B cell (primary cell): ENCODE measurements around the gene DNAJB6. TPM values are rescaled to one million over a fixed set of nuclear protein-coding genes. Genes with fewer than 3 reads are reported as not detected.

Source experiments
- ATAC-seq: fragments of 200-7000 bp; cut with Tn5 transposase; one replicate; pipeline ENCODE4 v1.10.0; 2021; ENCODE audit warnings: low read depth, mild to moderate bottlenecking, moderate number of reproducible peaks, moderate library complexity
- CTCF ChIA-PET: fragments of 350-600 bp; sonication (Branson Sonifier 250); formaldehyde crosslinking; loops from one replicate; lab custom pipeline; 2021; ENCODE audit warnings: antibody characterized with exemption, inconsistent platforms; lab: Charles Lee
- POLR2A ChIA-PET: fragments of 350-600 bp; sonication (Branson Sonifier 250); formaldehyde crosslinking; loops from one replicate; lab custom pipeline; 2021; ENCODE audit warnings: antibody characterized with exemption; lab: Charles Lee
- DNase-seq: peaks from one replicate; pipeline ENCODE4 v3.0.0; 2013
- H2AFZ ChIP-seq: 2 replicates; pipeline ENCODE4 v1.6.1; 2012; ENCODE audit warnings: mild to moderate bottlenecking, low read depth, low read length; ENCODE audit not compliant: insufficient read depth, poor library complexity, severe bottlenecking
- H3K27ac ChIP-seq, 2 donors: 1 replicate in 1 of 2; 2 replicates in 1 of 2; pipeline ENCODE4 v1.5.1; 2012 to 2013; ENCODE audit warnings: low read length in 2 of 2, mild to moderate bottlenecking in 2 of 2, moderate library complexity in 1 of 2
- H3K27me3 ChIP-seq, 4 experiments: fragments of 200-600 bp in 1 of 4; sonication (generic) in 1 of 4; replicated peaks in 1 of 4; 1 replicate in 2 of 4; 2 replicates in 2 of 4; pipeline versions ENCODE4 v1.6.1 to v1.7.0; 2013 to 2016; ENCODE audit warnings: low read length in 3 of 4, mild to moderate bottlenecking in 2 of 4, mixed read lengths in 1 of 4, moderate library complexity in 1 of 4; ENCODE audit not compliant: insufficient read depth in 4 of 4, control insufficient read depth in 3 of 4; ENCODE audit errors: control extremely low read depth in 1 of 4
- H3K36me3 ChIP-seq, 2 experiments: replicated peaks in 1 of 2; 1 replicate in 1 of 2; 2 replicates in 1 of 2; pipeline versions ENCODE4 v1.6.1 to v1.7.1; 2013; ENCODE audit warnings: low read length in 1 of 2; ENCODE audit not compliant: insufficient read depth in 2 of 2, control insufficient read depth in 1 of 2; ENCODE audit errors: control extremely low read depth in 1 of 2, extremely low read depth in 1 of 2
- H3K4me1 ChIP-seq, 2 donors: fragments of 200-600 bp in 1 of 2; sonication (generic) in 1 of 2; 1 replicate in 1 of 2; 2 replicates in 1 of 2; pipeline versions ENCODE4 v1.5.1 to v1.6.1; 2013 to 2017; ENCODE audit warnings: low read length in 2 of 2; ENCODE audit not compliant: control insufficient read depth in 2 of 2, insufficient read depth in 2 of 2
- H3K4me2 ChIP-seq: replicated peaks from 2 replicates; pipeline ENCODE3; 2012; ENCODE audit warnings: mild to moderate bottlenecking, low read depth, low read length; ENCODE audit not compliant: poor library complexity, severe bottlenecking
- H3K4me3 ChIP-seq, 5 experiments: fragments of 200-600 bp in 1 of 5; sonication (generic) in 1 of 5; 1 replicate in 3 of 5; 2 replicates in 2 of 5; pipeline versions ENCODE4 v1.5.1 to v1.7.0; 2011 to 2016; ENCODE audit warnings: low read length in 4 of 5, mild to moderate bottlenecking in 4 of 5, low read depth in 2 of 5, control low read depth in 1 of 5, moderate library complexity in 1 of 5; ENCODE audit not compliant: insufficient read depth in 1 of 5; ENCODE audit errors: control extremely low read depth in 1 of 5, extremely low read depth in 1 of 5
- H3K79me2 ChIP-seq: fragments of 200-600 bp; sonication (generic); one replicate; pipeline ENCODE4 v1.6.0; 2016; ENCODE audit warnings: low read length; ENCODE audit not compliant: control insufficient read depth, insufficient read depth
- H3K9ac ChIP-seq: fragments of 200-600 bp; sonication (generic); 2 replicates; pipeline ENCODE4 v1.6.1; 2017; ENCODE audit warnings: mild to moderate bottlenecking, low read length, moderate library complexity
- H3K9me3 ChIP-seq, 3 donors: one replicate each; pipeline versions ENCODE4 v1.6.1 to v1.7.1; 2013; ENCODE audit warnings: low read length in 2 of 3; ENCODE audit not compliant: control insufficient read depth in 2 of 3, insufficient read depth in 1 of 3; ENCODE audit errors: control extremely low read depth in 1 of 3
- H4K20me1 ChIP-seq: 2 replicates; pipeline ENCODE4 v1.6.0; 2012; ENCODE audit warnings: mild to moderate bottlenecking, low read length; ENCODE audit not compliant: insufficient read depth, control insufficient read depth, poor library complexity, severe bottlenecking
- H3K27ac Mint-ChIP-seq: one replicate; pipeline ENCODE4 v1.8.0; 2021; ENCODE audit warnings: mixed read lengths
- H3K27me3 Mint-ChIP-seq: one replicate; pipeline ENCODE4 v1.8.0; 2021; ENCODE audit warnings: mixed read lengths
- H3K4me1 Mint-ChIP-seq: one replicate; pipeline ENCODE4 v1.8.0; 2021; ENCODE audit warnings: mixed read lengths
- H3K4me3 Mint-ChIP-seq: one replicate; pipeline ENCODE4 v1.8.0; 2021; ENCODE audit warnings: mixed read lengths
- H3K9me3 Mint-ChIP-seq: one replicate; pipeline ENCODE4 v1.8.0; 2022; ENCODE audit warnings: mixed read lengths; ENCODE audit not compliant: insufficient read depth
- CTCF ChIP-seq: fragments of 200-600 bp; IDR thresholded peaks from one replicate; pipeline ENCODE4 v1.8.0; 2022; ENCODE audit warnings: antibody characterized with exemption, mild to moderate bottlenecking
- EZH2 ChIP-seq: IDR thresholded peaks from 2 replicates; pipeline ENCODE4 v1.6.1; 2012; ENCODE audit warnings: borderline replicate concordance, low read depth, mild to moderate bottlenecking, moderate library complexity, low read length; ENCODE audit not compliant: insufficient read depth, poor library complexity, severe bottlenecking
- WGBS: methylation state at CpG from one replicate; pipeline ENCODE4 v1.1.5; 2013; ENCODE audit warnings: missing lambda C conversion rate; ENCODE audit not compliant: insufficient coverage; 5-methylcytosine and 5-hydroxymethylcytosine counted together
- intact Hi-C: fragments of 100-400 bp; cut with micrococcal nuclease; formaldehyde crosslinking; loops from one replicate; pipeline ENCODE4 v1.10.0; 2022
- polyA plus RNA-seq: library from polyadenylated mRNA; depleted of rRNA; stranded (reverse); fragments of >200 nt; gene quantifications from 2 replicates; pipeline ENCODE4 v1.2.3, GENCODE V29; 2012
- total RNA-seq, 2 donors: library from RNA; stranded (reverse); fragments of 120-200 nt in 1 of 2; gene quantifications; 1 replicate in 1 of 2; 2 replicates in 1 of 2; pipeline versions ENCODE4 v1.2.3 to v1.2.4, GENCODE V29; 2013 to 2022

DNAJB6 gene
- total and polyA plus RNA-seq, 2 donors (not counting 1 experiment from before 2014, with no cell fraction given): 22.4 to 116 TPM

DNA sequence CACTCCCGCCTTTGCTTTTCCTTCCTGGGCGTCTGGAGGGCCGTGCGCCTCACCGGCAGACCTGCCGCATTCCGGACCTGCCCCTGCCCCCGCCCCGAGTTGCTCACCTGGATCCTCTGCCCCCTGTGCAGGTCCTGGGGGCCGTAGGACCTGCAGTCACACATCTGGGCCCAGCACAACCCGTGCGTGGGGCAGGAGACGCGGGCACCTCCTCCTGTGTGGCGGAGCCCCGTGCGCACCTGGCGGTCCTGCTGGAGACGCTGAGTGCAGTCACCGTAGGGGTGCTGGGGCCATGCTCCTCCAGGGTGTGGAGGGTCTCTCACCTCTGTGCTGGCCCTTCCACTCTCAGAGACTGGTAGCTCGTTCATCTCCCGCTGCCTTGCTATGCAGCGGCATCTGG lies 85.5 kb downstream of the DNAJB6 start:
- H4K20me1 ChIP-seq: no peaks in the 10 kb centered on the region
- intact Hi-C loops: no loop called here
- DNase-seq (no peak), ATAC-seq (no peak)
- CTCF ChIA-PET: no interaction called here
- H3K9ac ChIP-seq: no peak overlapping the region
- no peaks in the 10 kb centered on the region for H3K4me1 ChIP-seq
- POLR2A ChIA-PET: no interaction called here
- H2AFZ ChIP-seq: no peak overlapping the region
- no peaks in the 10 kb centered on the region for H3K27me3 Mint-ChIP-seq
- no peak overlapping the region for H3K27ac ChIP-seq
- TF ChIP-seq CTCF (no peak), EZH2 (no peak)
- no peak overlapping the region for H3K4me3 Mint-ChIP-seq
- no peaks in the 10 kb centered on the region for H3K4me1 Mint-ChIP-seq
- no peaks in the 10 kb centered on the region for H3K9me3 ChIP-seq
- H3K27me3 ChIP-seq: no peaks in the 10 kb centered on the region
- 92% methylated on average over 23 of the region's 23 CpGs for WGBS
- no peaks in the 10 kb centered on the region for H3K79me2 ChIP-seq
- peaks cover 0 to 6% of the 10 kb centered on the region in 2 experiments for H3K36me3 ChIP-seq
- H3K9me3 Mint-ChIP-seq: no peaks in the 10 kb centered on the region
- no peak overlapping the region for H3K4me3 ChIP-seq
- H3K4me2 ChIP-seq: no peak overlapping the region
- no peak overlapping the region for H3K27ac Mint-ChIP-seq

DNA sequence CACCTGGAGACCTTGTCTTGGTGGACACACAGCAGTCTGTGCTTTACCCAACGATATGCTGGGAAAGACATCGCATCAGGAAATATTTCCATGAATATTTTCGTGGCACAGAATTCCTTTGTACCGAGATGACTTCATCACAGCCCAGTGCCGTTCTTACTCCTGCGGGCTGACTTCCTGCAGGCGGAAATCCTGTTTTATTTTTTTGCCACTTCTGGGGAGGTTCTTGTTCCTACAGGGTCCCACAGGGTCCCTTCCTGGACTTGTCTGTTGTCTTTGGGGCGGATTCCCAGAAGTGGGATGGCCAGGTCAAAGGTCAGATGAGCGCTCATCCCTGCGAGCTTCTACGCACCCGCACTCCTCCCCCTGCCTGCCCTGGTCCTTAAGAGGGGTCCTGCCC lies 86.5 kb downstream of the DNAJB6 start:
- no peak for ATAC-seq
- no peak overlapping the region for H3K27ac Mint-ChIP-seq
- Histone ChIP-seq H3K9me3 (no peaks in the 10 kb centered on the region), H3K4me3 (no peak overlapping the region), H2AFZ (no peak overlapping the region), H3K79me2 (no peaks in the 10 kb centered on the region), H3K27me3 (no peaks in the 10 kb centered on the region), H3K27ac (no peak overlapping the region), H3K4me2 (no peak overlapping the region), H3K36me3 (peaks cover 0 to 3% of the 10 kb centered on the region in 2 experiments), H4K20me1 (no peaks in the 10 kb centered on the region), H3K9ac (no peak overlapping the region), H3K4me1 (no peaks in the 10 kb centered on the region)
- no peaks in the 10 kb centered on the region for H3K4me1 Mint-ChIP-seq
- CTCF ChIA-PET: no interaction called here
- H3K4me3 Mint-ChIP-seq: no peak overlapping the region
- 89% methylated on average over 12 of the region's 12 CpGs for WGBS
- no peaks in the 10 kb centered on the region for H3K9me3 Mint-ChIP-seq
- H3K27me3 Mint-ChIP-seq: no peaks in the 10 kb centered on the region
- intact Hi-C loops: no loop called here
- POLR2A ChIA-PET: no interaction called here
- no peak for DNase-seq
- TF ChIP-seq CTCF: no peak
- no peak for TF ChIP-seq EZH2
